ENCODE data around the gene SUCLA2.

DNA sequence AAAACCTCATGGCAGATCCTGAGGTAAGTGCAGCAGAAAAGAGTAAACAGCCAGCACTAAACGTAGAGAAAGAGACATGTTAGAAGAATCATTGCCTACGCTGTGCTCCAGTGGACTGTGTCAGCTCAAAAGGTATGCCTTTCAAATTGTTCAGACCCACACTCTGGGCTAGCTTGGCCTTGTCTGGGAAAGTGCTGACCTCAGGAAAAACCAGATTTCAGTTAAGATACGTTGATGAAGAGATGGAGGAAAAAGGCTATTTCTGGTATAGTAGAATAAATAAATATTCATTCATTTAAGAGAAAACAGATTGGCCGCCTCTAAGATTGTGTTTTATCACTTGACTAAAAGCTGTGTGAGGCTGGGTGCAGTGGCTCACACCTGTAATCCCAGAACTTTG is 9.6 kb upstream of the SUCLA2 start:
- TF ChIP-seq, protein P1, sequence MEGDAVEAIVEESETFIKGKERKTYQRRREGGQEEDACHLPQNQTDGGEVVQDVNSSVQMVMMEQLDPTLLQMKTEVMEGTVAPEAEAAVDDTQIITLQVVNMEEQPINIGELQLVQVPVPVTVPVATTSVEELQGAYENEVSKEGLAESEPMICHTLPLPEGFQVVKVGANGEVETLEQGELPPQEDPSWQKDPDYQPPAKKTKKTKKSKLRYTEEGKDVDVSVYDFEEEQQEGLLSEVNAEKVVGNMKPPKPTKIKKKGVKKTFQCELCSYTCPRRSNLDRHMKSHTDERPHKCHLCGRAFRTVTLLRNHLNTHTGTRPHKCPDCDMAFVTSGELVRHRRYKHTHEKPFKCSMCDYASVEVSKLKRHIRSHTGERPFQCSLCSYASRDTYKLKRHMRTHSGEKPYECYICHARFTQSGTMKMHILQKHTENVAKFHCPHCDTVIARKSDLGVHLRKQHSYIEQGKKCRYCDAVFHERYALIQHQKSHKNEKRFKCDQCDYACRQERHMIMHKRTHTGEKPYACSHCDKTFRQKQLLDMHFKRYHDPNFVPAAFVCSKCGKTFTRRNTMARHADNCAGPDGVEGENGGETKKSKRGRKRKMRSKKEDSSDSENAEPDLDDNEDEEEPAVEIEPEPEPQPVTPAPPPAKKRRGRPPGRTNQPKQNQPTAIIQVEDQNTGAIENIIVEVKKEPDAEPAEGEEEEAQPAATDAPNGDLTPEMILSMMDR (IDR thresholded peaks at IDR 0.05; ENCODE audit: insufficient read depth, low read length, poor library complexity, severe bottlenecking): no peak
- no peak for TF ChIP-seq EZH2phosphoT487 (conservative IDR thresholded peaks at IDR 0.05; ENCODE audit: low read length)
